Calu3 (cell line): ENCODE results near the gene NEURL1. TPM values are rescaled to one million over a fixed set of nuclear protein-coding genes. Genes with fewer than 3 reads are reported as not detected.

Experiments
- BruUV-seq: library from RNA; stranded (reverse); fragments of 400-500 nt; replicated peaks from 2 replicates; lab custom pipeline; 2021; lab: Mats Ljungman, UMichigan
- CTCF ChIA-PET: fragments of 300-600 bp; sonication (Branson Sonifier 250); formaldehyde crosslinking; loops from one replicate; lab custom pipeline; 2022; ENCODE audit warnings: antibody characterized with exemption; lab: Charles Lee
- DNase-seq: peaks from one replicate; pipeline ENCODE4 v3.0.0; 2022
- H3K27ac Mint-ChIP-seq: one replicate; pipeline ENCODE4 v1.8.0; 2022; ENCODE audit warnings: mixed read lengths; ENCODE audit not compliant: unreplicated experiment
- H3K27me3 Mint-ChIP-seq: one replicate; pipeline ENCODE4 v1.8.0; 2022; ENCODE audit warnings: mixed read lengths; ENCODE audit not compliant: unreplicated experiment
- H3K36me3 Mint-ChIP-seq: one replicate; pipeline ENCODE4 v1.8.0; 2022; ENCODE audit warnings: mild to moderate bottlenecking, moderate library complexity, mixed read lengths; ENCODE audit not compliant: insufficient read depth, unreplicated experiment
- H3K4me1 Mint-ChIP-seq: one replicate; pipeline ENCODE4 v1.8.0; 2022; ENCODE audit warnings: mild to moderate bottlenecking, low read depth, mixed read lengths; ENCODE audit not compliant: unreplicated experiment
- H3K4me3 Mint-ChIP-seq: one replicate; pipeline ENCODE4 v1.8.0; 2022; ENCODE audit warnings: mild to moderate bottlenecking, low read depth, moderate library complexity, mixed read lengths; ENCODE audit not compliant: unreplicated experiment
- H3K9me3 Mint-ChIP-seq: one replicate; pipeline ENCODE4 v1.8.0; 2022; ENCODE audit warnings: low read depth, mixed read lengths; ENCODE audit not compliant: unreplicated experiment
- intact Hi-C: fragments of 100-400 bp; cut with micrococcal nuclease; formaldehyde crosslinking; loops from one replicate; pipeline ENCODE4 v1.10.0; 2022; ENCODE audit not compliant: unreplicated experiment
- total RNA-seq: library from RNA; stranded (reverse); gene quantifications from 2 replicates; pipeline ENCODE4 v1.2.3, GENCODE V29; 2022
- TF ChIP-seq, protein P1 (sequence below): fragments of 200-600 bp; IDR thresholded peaks from one replicate; pipeline ENCODE4 v1.8.0; 2022; ENCODE audit warnings: antibody characterized with exemption; ENCODE audit not compliant: unreplicated experiment

NEURL1 gene
- total RNA-seq, 1 experiment from 2014 or later: not detected

DNA sequence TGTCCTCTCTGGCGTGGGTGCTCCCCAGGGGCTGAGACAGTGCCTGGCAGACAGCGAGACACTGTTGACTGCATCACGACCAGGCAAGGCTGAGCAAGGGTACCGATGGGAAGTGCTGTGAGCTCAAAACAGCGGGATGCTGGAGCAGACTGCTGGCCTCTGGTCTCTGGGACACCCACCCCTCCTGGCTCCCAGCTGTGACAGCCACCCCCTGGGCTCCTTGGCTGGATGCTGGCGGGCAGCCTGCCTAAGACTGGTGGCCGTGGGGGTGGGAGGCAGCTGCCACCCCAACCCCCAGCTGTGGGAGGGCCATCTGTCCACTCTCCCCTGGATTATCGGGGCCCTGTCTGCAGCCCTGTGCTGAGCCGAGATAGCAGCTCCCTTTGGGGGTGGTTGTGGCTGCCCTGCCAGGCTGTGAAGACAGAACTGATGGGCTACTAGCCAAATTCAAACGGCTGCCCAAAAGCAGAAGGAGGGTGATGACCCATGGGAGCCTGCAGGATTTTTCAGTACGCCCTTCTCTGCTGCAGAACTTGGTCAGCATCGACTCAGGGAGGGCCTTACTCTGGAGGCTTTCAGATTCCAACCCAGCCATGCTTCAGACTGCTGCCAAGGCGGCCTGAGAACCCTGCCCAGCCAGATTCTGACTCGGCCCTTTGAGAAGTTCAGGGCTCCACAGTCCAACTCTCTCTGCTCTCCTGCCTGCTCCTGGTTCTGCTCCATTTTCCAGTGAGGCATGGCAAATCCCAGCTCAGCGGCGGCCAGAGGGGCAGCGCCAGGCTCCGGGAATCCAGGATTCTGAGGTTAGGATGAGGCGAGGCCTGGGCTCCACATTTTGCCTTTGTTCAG, 125.3 kb downstream of the NEURL1 start:
- Mint-ChIP-seq H3K27me3 (no peaks in the 10 kb centered on the region), H3K4me3 (no peak overlapping the region), H3K27ac (no peak overlapping the region), H3K36me3 (no peaks in the 10 kb centered on the region), H3K9me3 (no peaks in the 10 kb centered on the region), H3K4me1 (no peaks in the 10 kb centered on the region)
- intact Hi-C loops: no loop called here
- TF ChIP-seq, protein P1, sequence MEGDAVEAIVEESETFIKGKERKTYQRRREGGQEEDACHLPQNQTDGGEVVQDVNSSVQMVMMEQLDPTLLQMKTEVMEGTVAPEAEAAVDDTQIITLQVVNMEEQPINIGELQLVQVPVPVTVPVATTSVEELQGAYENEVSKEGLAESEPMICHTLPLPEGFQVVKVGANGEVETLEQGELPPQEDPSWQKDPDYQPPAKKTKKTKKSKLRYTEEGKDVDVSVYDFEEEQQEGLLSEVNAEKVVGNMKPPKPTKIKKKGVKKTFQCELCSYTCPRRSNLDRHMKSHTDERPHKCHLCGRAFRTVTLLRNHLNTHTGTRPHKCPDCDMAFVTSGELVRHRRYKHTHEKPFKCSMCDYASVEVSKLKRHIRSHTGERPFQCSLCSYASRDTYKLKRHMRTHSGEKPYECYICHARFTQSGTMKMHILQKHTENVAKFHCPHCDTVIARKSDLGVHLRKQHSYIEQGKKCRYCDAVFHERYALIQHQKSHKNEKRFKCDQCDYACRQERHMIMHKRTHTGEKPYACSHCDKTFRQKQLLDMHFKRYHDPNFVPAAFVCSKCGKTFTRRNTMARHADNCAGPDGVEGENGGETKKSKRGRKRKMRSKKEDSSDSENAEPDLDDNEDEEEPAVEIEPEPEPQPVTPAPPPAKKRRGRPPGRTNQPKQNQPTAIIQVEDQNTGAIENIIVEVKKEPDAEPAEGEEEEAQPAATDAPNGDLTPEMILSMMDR: no peak
- CTCF ChIA-PET: no interaction called here
- DNase-seq: no peak
- no TSS peak for BruUV-seq

DNA sequence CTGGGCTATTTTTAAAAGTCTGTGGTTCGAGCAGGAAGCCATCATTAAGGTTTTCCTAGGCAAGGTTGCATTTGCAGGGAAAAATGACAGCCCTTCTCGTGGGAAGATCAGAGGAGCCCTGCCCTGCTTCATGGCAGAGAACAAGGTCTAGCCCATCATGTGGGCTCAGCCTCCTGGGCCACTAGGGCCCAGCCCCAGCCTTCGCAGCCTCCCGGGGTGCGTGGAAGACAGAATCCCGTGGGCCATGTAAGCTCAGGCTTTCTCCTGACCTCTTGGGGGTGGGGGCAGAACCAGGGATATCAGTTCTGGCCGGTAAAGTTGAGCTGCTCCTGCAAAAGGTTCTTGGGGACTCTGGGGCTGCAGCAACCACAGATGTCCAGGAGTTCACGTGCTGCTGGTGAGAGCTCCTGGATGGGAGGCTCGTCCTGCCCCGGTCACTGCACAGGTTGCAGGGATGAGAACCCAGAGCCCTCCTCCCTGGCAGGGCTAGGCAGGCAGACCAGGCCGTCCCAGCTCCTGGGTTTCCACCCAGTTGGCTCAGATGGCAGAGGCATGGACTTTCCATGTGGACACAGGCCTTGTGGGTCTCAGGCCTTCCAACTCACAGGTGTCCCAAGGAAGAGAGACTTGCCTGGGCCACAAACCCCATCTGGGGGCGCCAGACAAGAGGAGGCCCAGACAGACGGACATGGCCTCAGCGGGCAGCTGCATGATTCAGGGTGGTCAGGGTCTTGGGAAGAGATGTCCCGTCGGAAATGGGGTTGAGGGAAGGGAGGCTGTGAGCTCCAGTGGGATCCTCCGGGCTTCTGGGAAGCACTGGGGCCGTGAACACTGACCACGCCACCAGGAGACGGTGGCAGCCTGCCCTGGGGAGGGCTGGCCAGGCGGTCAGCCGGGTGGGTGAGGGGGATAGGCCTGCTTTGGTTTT, 126.2 kb downstream of the NEURL1 start:
- Mint-ChIP-seq H3K36me3 (no peaks in the 10 kb centered on the region), H3K4me3 (no peak overlapping the region), H3K9me3 (no peaks in the 10 kb centered on the region), H3K27ac (no peak overlapping the region), H3K27me3 (no peaks in the 10 kb centered on the region), H3K4me1 (no peaks in the 10 kb centered on the region)
- intact Hi-C loops: no loop called here
- BruUV-seq: no TSS peak
- TF ChIP-seq, protein P1: no peak
- CTCF ChIA-PET: interaction anchor here (1.1 kb wide), 1 partner anchor 19 kb away, joined by 3 read pairs; no protein-coding TSS in a partner anchor
- DNase-seq: no peak

DNA sequence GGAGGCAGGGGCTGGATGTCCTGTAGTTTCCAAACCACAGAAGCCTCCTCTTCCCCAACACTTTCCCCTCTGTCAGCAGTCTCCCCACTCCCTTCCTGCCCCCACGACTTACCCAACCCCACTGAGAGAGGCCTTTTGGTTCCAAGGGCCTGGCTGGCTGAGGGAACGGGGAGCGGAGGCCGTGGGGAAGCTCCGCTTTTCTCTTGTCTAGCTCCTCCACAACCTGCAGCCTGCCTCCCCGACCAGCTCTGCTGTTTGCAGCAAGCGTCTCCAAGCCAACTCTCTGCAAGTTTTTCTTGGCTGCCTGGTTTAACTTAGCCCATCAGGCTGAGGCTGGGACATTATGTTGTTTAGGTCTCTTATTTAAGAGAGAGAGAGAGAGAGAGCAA, 126.8 kb downstream of the NEURL1 start:
- intact Hi-C loops: no loop called here
- BruUV-seq: no TSS peak
- Mint-ChIP-seq H3K4me1 (no peaks in the 10 kb centered on the region), H3K27ac (no peak overlapping the region), H3K36me3 (no peaks in the 10 kb centered on the region), H3K27me3 (no peaks in the 10 kb centered on the region), H3K9me3 (no peaks in the 10 kb centered on the region), H3K4me3 (no peak overlapping the region)
- CTCF ChIA-PET: interaction anchor here (1.1 kb wide), 1 partner anchor 19 kb away, joined by 3 read pairs; no protein-coding TSS in a partner anchor
- DNase-seq: no peak
- TF ChIP-seq, protein P1: no peak

DNA sequence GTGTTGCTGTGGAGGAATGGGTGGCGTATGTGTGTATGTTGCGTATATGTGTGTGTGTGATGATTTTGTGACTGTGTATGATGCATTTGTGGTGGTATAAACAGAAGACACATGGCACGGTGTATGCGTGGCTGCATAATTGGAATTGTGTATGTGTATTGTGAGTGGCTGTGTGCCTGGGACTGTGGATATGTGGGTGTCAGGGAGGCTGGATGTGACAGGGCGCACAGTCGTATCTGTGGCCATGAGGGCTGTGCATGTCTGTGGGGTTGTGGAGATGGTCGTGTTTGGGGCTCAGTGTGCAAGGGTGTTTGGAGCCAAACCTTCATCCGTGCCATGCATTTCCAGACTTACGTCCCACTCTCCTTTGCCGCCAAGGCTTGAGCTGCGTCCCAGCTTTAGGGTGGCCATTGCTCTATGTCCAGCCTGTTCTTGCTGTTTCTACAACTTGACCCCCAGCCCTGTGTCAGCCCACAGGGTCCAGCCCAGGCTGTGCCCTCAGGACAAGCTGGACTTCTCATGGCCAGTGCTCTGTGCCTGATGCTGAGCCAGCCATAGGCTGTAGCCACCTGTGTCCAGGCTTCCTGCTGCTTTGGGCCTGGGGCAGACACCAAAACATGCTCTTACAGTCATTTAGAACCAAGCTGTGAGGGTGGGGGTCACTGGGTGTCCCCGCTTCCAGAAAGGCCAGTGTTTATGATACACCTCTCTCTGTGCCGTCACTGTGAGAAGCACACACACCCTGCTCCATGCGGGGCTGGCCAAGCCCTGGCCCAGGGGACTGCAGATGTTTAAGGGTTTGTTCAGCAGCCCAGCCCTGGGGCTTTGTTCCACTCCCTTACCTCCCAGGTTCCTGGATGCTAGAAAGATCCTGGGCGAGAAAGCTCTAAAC, 127.6 kb downstream of the NEURL1 start:
- TF ChIP-seq, protein P1: no peak
- Mint-ChIP-seq H3K9me3 (no peaks in the 10 kb centered on the region), H3K36me3 (peaks cover 7% of the 10 kb centered on the region), H3K27ac (no peak overlapping the region), H3K4me1 (no peaks in the 10 kb centered on the region), H3K27me3 (no peaks in the 10 kb centered on the region), H3K4me3 (no peak overlapping the region)
- BruUV-seq: no TSS peak
- CTCF ChIA-PET: no interaction called here
- DNase-seq: no peak
- intact Hi-C loops: no loop called here
